Stimulated activated CD8-positive, alpha-beta memory T cell treated with anti-CD3 and anti-CD28 coated beads, Interleukin-12 subunit alpha, Interleukin-12 subunit beta, amount 100 ng/mL, for 1 hour (primary cell): ENCODE data around the gene CASS4.

Experiments used
- DNase-seq: peaks from one replicate; pipeline ENCODE4 v3.0.0-alpha.2; 2020; ENCODE audit warnings: low read depth

CASS4 gene

GRCh38 chr20:56424931-56425330 lies 12.9 kb downstream of the CASS4 start:
- no peak for DNase-seq

- no peak for DNase-seq
Measured at GRCh38 chr20:56426026-56426425, 14.0 kb downstream of the CASS4 start.

GRCh38 chr20:56426926-56427325 lies 14.9 kb downstream of the CASS4 start:
- DNase-seq: no peak

GRCh38 chr20:56427797-56428196 lies 15.7 kb downstream of the CASS4 start:
- DNase-seq: no peak

GRCh38 chr20:56428410-56428809 lies 16.4 kb downstream of the CASS4 start:
- DNase-seq: no peak

- DNase-seq: no peak
Measured at GRCh38 chr20:56428881-56429280, 16.8 kb downstream of the CASS4 start.

- no peak for DNase-seq
Measured at GRCh38 chr20:56429502-56429901, 17.4 kb downstream of the CASS4 start.

GRCh38 chr20:56429941-56430340 lies 17.9 kb downstream of the CASS4 start:
- no peak for DNase-seq

- no peak for DNase-seq
Measured at GRCh38 chr20:56430461-56430860, 18.4 kb downstream of the CASS4 start.

- no peak for DNase-seq
Measured at GRCh38 chr20:56430957-56431356, 18.9 kb downstream of the CASS4 start.

GRCh38 chr20:56431471-56431870 lies 19.4 kb downstream of the CASS4 start:
- no peak for DNase-seq

- DNase-seq: no peak
Measured at GRCh38 chr20:56433221-56433879, 21.3 kb downstream of the CASS4 start.

- DNase-seq: no peak
Measured at GRCh38 chr20:56433880-56434255, 21.8 kb downstream of the CASS4 start.

- no peak for DNase-seq
Measured at GRCh38 chr20:56437196-56437960, 25.3 kb downstream of the CASS4 start.

GRCh38 chr20:56438284-56438683 lies 26.2 kb downstream of the CASS4 start:
- DNase-seq: no peak

GRCh38 chr20:56439771-56440291 lies 27.8 kb downstream of the CASS4 start:
- DNase-seq: no peak

- peak; percentile 28 for DNase-seq
Measured at GRCh38 chr20:56440346-56441007, 28.4 kb downstream of the CASS4 start.

GRCh38 chr20:56442389-56443365 lies 30.6 kb downstream of the CASS4 start:
- no peak for DNase-seq

- no peak for DNase-seq
Measured at GRCh38 chr20:56443654-56444540, 31.8 kb downstream of the CASS4 start.

GRCh38 chr20:56445130-56445529 lies 33.1 kb downstream of the CASS4 start:
- no peak for DNase-seq

GRCh38 chr20:56445540-56445939 lies 33.5 kb downstream of the CASS4 start:
- DNase-seq: no peak
